ENCODE measurements around the gene SYTL5. TPM values are rescaled to one million over a fixed set of nuclear protein-coding genes. Genes with fewer than 3 reads are reported as not detected.

SYTL5 gene
- total RNA-seq, 4 donors from 2014 or later: 0.10 to 1.7 (median 0.11) TPM; not detected in 1

DNA sequence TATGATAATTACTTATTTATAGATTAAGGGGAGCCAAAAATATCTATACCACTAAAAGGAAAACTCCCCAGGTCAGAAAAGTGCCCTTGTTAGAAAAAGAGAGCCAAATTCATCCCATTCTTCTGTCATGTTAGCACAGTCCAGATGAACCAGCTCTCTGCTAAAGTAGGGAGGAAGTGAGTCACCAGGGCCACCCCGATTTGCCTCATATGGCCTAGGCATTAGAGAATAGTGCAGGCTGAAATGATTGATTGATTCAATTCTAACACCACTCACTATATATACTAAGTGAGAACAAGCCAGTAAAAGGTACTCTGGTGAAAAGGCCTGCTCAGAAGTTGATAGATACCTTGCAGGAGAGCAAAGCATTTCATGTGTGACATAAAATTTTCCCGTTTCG, 119.8 kb downstream of the SYTL5 start:
- no peaks in the 10 kb centered on the region for H3K9me3 ChIP-seq
- H3K27me3 ChIP-seq: no peaks in the 10 kb centered on the region
- H3K36me3 ChIP-seq: no peaks in the 10 kb centered on the region
- 89 to 94% methylated on average over 3 of the region's 3 CpGs for WGBS, 2 donors
- TF ChIP-seq, protein P1, sequence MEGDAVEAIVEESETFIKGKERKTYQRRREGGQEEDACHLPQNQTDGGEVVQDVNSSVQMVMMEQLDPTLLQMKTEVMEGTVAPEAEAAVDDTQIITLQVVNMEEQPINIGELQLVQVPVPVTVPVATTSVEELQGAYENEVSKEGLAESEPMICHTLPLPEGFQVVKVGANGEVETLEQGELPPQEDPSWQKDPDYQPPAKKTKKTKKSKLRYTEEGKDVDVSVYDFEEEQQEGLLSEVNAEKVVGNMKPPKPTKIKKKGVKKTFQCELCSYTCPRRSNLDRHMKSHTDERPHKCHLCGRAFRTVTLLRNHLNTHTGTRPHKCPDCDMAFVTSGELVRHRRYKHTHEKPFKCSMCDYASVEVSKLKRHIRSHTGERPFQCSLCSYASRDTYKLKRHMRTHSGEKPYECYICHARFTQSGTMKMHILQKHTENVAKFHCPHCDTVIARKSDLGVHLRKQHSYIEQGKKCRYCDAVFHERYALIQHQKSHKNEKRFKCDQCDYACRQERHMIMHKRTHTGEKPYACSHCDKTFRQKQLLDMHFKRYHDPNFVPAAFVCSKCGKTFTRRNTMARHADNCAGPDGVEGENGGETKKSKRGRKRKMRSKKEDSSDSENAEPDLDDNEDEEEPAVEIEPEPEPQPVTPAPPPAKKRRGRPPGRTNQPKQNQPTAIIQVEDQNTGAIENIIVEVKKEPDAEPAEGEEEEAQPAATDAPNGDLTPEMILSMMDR (IDR thresholded peaks at IDR 0.05): no peak
- TF ChIP-seq POLR2A (IDR thresholded peaks at IDR 0.05): no peak
- no peak for DNase-seq
- intact Hi-C loops (cut with DNase I): no loop called here
- H3K4me1 ChIP-seq: no peaks in the 10 kb centered on the region
- no peak overlapping the region for H3K27ac ChIP-seq
- H3K4me3 ChIP-seq (replicated peaks in 1 of 3): no peak overlapping the region

DNA sequence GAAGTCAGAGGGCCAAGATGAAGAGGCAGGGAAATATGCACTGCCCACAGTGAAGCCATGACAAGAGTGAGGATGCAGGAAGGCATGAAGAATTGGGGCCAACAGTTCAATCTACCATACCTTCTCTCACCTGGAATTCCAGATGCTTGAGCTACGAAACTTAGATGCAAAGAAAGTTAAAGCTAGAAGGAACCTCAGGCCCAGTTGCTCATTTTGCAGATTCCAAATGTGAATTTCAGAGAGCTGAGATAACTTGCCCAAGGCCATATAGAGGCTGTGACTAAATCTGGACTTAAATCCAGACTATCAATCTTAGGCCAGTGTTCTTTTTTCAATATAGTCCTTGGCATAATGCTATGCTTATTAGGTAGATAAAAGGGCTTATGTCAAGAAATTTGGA, 121.6 kb downstream of the SYTL5 start:
- H3K4me1 ChIP-seq: no peaks in the 10 kb centered on the region
- TF ChIP-seq, protein P1 (IDR thresholded peaks at IDR 0.05): no peak
- TF ChIP-seq POLR2A (IDR thresholded peaks at IDR 0.05): no peak
- H3K36me3 ChIP-seq: no peaks in the 10 kb centered on the region
- no peak overlapping the region for H3K4me3 ChIP-seq (replicated peaks in 1 of 3)
- DNase-seq: no peak
- 93 to 100% methylated on average over 1 of the region's 1 CpG for WGBS, 2 donors
- intact Hi-C loops (cut with DNase I): no loop called here
- no peaks in the 10 kb centered on the region for H3K27me3 ChIP-seq
- H3K9me3 ChIP-seq: no peaks in the 10 kb centered on the region
- no peak overlapping the region for H3K27ac ChIP-seq

DNA sequence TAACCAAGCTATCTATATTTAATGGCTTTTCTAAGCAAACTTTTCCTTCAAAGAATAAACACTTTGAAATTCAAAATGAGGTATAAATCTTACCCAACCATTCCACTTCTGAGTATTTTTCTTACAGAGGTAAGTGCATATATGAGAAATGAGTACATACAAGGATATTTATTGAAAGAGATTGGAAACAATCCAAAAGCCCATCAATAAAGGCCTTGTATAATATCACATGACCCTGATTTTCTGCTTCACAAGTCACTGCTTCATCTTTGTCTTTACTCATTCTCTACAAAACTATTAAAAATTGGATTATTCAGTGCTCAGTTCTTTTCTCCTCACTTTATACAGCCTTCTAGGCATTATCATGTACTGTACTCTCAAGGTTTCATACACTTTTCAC, 123.0 kb downstream of the SYTL5 start:
- TF ChIP-seq, protein P1 (IDR thresholded peaks at IDR 0.05): no peak
- no peak for TF ChIP-seq POLR2A (IDR thresholded peaks at IDR 0.05)
- no peak for DNase-seq
- H3K4me3 ChIP-seq (replicated peaks in 1 of 3): no peak overlapping the region
- intact Hi-C loops (cut with DNase I): no loop called here
- no peak overlapping the region for H3K27ac ChIP-seq
- H3K9me3 ChIP-seq: no peaks in the 10 kb centered on the region
- H3K36me3 ChIP-seq: no peaks in the 10 kb centered on the region
- H3K4me1 ChIP-seq: no peaks in the 10 kb centered on the region
- H3K27me3 ChIP-seq: no peaks in the 10 kb centered on the region

DNA sequence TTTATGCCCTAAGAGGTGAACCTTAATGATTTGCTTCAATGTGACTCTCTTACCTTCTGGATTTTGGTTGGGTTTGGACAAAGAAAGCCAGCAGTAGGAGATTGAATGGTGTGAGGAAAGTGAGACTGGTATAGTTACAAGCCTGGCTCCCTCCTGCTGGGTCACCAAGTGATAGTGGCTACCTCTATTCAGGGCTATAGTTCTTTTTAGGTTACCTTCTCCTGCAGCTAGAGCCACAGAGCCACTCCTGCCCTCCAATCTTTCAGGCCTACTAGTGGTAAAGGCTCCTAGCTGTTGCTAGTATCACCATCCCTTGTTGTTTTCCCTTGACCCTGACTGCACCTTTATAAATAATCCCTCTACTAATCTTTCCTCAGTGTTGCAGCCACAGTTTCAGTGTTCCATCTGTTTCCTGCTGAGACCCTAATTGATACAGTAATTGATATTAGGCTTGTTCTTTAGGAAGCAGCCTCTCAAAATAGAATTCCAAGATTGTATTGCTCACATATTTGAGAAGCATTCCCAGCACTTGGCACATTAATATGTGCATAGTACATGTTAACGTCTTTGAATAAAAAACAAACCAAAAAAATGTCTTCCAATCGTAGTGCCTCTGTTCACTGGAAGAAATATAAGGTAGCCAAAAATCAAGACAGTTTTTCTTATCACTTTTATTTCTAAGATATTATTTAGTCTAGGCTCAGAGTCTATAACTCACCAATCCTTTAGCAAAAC, 132.0 kb downstream of the SYTL5 start:
- DNase-seq: no peak
- WGBS, 2 donors: 0 to 87% methylated on average over 2 of the region's 2 CpGs
- Histone ChIP-seq H3K27ac (no peak overlapping the region), H3K4me1 (peaks cover 0 to 7% of the 10 kb centered on the region in 2 donors), H3K4me3 (replicated peaks in 1 of 3) (no peak overlapping the region), H3K9me3 (no peaks in the 10 kb centered on the region), H3K27me3 (no peaks in the 10 kb centered on the region), H3K36me3 (no peaks in the 10 kb centered on the region)
- intact Hi-C loops (cut with DNase I): no loop called here
- TF ChIP-seq, protein P1 (IDR thresholded peaks at IDR 0.05): no peak
- no peak for TF ChIP-seq POLR2A (IDR thresholded peaks at IDR 0.05)

DNA sequence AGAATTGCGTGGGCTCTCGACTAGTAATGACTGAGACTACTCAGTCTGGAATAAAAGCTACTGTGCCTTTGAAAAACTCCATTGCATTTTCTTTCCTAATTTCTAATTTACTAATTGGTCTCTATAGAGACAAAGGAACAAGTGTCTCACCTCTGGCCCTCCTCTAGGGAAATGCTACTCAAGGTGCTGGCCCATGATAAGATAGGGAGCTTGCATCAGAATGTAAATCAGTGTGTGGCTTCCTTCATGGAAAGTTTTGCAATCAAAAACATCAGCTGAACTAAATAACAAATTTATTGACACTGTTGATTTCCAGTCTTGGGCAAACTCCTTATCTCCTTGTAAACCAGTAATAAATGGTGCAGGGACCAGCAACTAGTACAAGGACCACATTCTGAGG, 132.5 kb downstream of the SYTL5 start:
- TF ChIP-seq, protein P1 (IDR thresholded peaks at IDR 0.05): no peak
- TF ChIP-seq POLR2A (IDR thresholded peaks at IDR 0.05): no peak
- Histone ChIP-seq H3K9me3 (no peaks in the 10 kb centered on the region), H3K27me3 (no peaks in the 10 kb centered on the region), H3K4me3 (replicated peaks in 1 of 3) (no peak overlapping the region), H3K36me3 (no peaks in the 10 kb centered on the region), H3K4me1 (peaks cover 0 to 7% of the 10 kb centered on the region in 2 donors), H3K27ac (no peak overlapping the region)
- no peak for DNase-seq
- intact Hi-C loops (cut with DNase I): no loop called here
- WGBS, 2 donors: 91 to 95% methylated on average over 2 of the region's 2 CpGs

Data from thyroid gland (tissue), 4 donors.